ENCODE measurements around the gene PHF2. TPM values are rescaled to one million over a fixed set of nuclear protein-coding genes. Genes with fewer than 3 reads are reported as not detected.

PHF2 gene
- total RNA-seq, 1 donor from 2014 or later: 12.1 TPM

DNA sequence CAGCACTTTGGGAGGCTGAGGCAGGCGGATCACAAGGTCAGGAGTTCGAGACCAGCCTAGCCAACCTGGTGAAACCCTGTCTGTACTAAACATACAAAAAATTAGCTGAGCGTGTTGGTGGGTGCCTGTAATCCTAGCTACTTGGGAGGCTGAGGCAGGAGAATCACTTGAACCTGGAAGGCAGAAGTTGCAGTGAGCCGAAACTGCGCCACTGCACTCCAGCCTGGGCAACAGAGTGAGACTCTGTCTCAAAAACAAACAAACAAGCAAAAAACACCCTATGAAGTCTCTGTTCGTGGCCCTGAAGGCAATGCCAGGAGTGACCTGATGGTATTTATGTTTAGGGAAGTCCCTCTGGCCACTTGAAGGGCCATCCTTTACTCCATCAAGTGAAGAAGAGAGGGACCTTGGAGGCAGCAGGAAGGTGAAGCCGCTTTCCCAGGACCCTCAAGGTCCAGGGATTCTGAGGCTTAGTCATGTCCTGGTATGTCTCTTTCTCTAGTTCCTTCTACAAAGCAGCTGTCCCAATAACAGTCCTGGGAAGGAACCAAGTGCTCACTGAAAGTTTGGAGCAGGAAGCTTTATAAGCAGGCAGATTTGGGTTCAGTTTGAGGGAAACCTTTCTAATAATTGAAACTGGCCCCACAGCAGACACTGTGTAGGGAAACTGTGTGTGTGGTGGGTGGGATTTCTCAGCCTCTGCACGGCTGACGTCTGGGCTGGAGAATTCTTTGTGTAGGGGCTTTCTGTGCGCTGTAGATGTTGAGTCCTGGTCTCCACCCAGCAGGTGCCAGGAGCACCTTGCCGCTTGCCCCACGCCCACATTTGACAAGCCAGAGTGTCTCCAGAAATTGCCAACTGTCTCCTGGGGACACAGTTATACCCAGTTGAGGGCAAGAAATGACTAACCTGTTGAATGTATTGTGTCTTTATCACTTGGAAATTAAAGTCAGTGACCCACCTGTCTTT lies 12.5 kb downstream of the PHF2 start:
- Histone ChIP-seq H4K20me1 (ENCODE audit: insufficient read depth, low read length) (peaks cover 95% of the 10 kb centered on the region), H3K4me1 (ENCODE audit: insufficient read depth, low read length) (peaks cover 11% of the 10 kb centered on the region), H3K79me2 (ENCODE audit: insufficient read depth, low read length) (peaks cover 95% of the 10 kb centered on the region), H3K27ac (ENCODE audit: low read depth, low read length) (no peak overlapping the region), H3K27me3 (ENCODE audit: insufficient read depth, low read length) (no peaks in the 10 kb centered on the region), H3K36me3 (ENCODE audit: insufficient read depth, low read length) (no peaks in the 10 kb centered on the region), H2AFZ (ENCODE audit: low read depth, low read length) (no peak overlapping the region), H3K4me2 (ENCODE audit: low read length) (peak overlapping the region; percentile 46), H3K9ac (ENCODE audit: low read length) (no peak overlapping the region), H3K9me3 (ENCODE audit: insufficient read depth, low read depth, low read length) (peaks cover 2% of the 10 kb centered on the region), H3K4me3 (ENCODE audit: insufficient read depth, low read depth, low read length) (no peak overlapping the region)
- Mint-ChIP-seq H3K4me3 (ENCODE audit: unreplicated experiment) (peak overlapping the region; percentile 43), H3K27ac (ENCODE audit: unreplicated experiment) (peak overlapping the region; percentile 66), H3K4me1 (ENCODE audit: low read depth, unreplicated experiment) (peaks cover 24% of the 10 kb centered on the region), H3K36me3 (ENCODE audit: low read depth, unreplicated experiment) (peaks cover 18% of the 10 kb centered on the region), H3K9me3 (ENCODE audit: unreplicated experiment) (peaks cover 19% of the 10 kb centered on the region), H3K27me3 (ENCODE audit: low read depth, unreplicated experiment) (no peaks in the 10 kb centered on the region)
- no peak for TF ChIP-seq EZH2 (IDR thresholded peaks at IDR 0.05; ENCODE audit: insufficient read depth, low read length)
- TF ChIP-seq, protein P1, sequence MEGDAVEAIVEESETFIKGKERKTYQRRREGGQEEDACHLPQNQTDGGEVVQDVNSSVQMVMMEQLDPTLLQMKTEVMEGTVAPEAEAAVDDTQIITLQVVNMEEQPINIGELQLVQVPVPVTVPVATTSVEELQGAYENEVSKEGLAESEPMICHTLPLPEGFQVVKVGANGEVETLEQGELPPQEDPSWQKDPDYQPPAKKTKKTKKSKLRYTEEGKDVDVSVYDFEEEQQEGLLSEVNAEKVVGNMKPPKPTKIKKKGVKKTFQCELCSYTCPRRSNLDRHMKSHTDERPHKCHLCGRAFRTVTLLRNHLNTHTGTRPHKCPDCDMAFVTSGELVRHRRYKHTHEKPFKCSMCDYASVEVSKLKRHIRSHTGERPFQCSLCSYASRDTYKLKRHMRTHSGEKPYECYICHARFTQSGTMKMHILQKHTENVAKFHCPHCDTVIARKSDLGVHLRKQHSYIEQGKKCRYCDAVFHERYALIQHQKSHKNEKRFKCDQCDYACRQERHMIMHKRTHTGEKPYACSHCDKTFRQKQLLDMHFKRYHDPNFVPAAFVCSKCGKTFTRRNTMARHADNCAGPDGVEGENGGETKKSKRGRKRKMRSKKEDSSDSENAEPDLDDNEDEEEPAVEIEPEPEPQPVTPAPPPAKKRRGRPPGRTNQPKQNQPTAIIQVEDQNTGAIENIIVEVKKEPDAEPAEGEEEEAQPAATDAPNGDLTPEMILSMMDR (IDR thresholded peaks at IDR 0.05; ENCODE audit: insufficient read depth, low read depth, low read length): no peak
- DNase-seq (ENCODE audit: low read depth): peak; percentile 12
- no peak for FAIRE-seq

DNA sequence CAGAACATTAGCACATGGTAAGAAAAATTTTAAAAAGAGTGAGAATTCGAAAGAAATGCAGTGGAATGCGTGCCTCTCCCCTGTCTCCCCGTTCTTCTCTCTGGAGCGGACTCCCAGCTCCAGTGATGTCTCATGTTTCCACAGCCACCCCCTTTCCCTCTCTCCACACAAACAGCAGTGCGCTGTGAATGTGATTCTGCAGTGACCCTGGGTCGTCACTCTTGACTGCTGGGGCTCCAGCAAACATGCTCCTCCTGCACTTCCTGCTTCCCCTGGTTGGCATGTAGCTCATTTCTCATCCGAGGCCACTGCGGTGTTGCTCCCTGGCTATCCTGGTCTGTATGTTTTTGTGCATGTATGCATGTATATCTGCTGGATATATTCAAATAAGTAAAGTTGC lies 13.3 kb downstream of the PHF2 start:
- DNase-seq (ENCODE audit: low read depth): peak; percentile 16

More for the DNA sequence above, 13.3 kb downstream of the PHF2 start:
- Histone ChIP-seq H3K4me2 (ENCODE audit: low read length) (no peak overlapping the region), H3K4me3 (ENCODE audit: insufficient read depth, low read depth, low read length) (no peak overlapping the region), H3K9ac (ENCODE audit: low read length) (no peak overlapping the region), H3K27me3 (ENCODE audit: insufficient read depth, low read length) (no peaks in the 10 kb centered on the region), H3K4me1 (ENCODE audit: insufficient read depth, low read length) (peaks cover 11% of the 10 kb centered on the region), H3K27ac (ENCODE audit: low read depth, low read length) (no peak overlapping the region), H3K36me3 (ENCODE audit: insufficient read depth, low read length) (no peaks in the 10 kb centered on the region), H3K9me3 (ENCODE audit: insufficient read depth, low read depth, low read length) (peaks cover 2% of the 10 kb centered on the region), H2AFZ (ENCODE audit: low read depth, low read length) (no peak overlapping the region), H4K20me1 (ENCODE audit: insufficient read depth, low read length) (peaks cover 99% of the 10 kb centered on the region), H3K79me2 (ENCODE audit: insufficient read depth, low read length) (peaks cover 95% of the 10 kb centered on the region)
- Mint-ChIP-seq H3K27ac (ENCODE audit: unreplicated experiment) (no peak overlapping the region), H3K4me3 (ENCODE audit: unreplicated experiment) (peak overlapping the region; percentile 43), H3K36me3 (ENCODE audit: low read depth, unreplicated experiment) (peaks cover 16% of the 10 kb centered on the region), H3K9me3 (ENCODE audit: unreplicated experiment) (peaks cover 11% of the 10 kb centered on the region), H3K27me3 (ENCODE audit: low read depth, unreplicated experiment) (no peaks in the 10 kb centered on the region), H3K4me1 (ENCODE audit: low read depth, unreplicated experiment) (peaks cover 24% of the 10 kb centered on the region)
- no peak for FAIRE-seq
- TF ChIP-seq, protein P1 (IDR thresholded peaks at IDR 0.05; ENCODE audit: insufficient read depth, low read depth, low read length): no peak
- TF ChIP-seq EZH2 (IDR thresholded peaks at IDR 0.05; ENCODE audit: insufficient read depth, low read length): no peak
